Chondrocyte (in vitro differentiated cells): ENCODE data around the gene THRB. TPM values are rescaled to one million over a fixed set of nuclear protein-coding genes. Genes with fewer than 3 reads are reported as not detected.

ENCODE experiments used
- DNase-seq: peaks from one replicate; pipeline ENCODE4 v3.0.0; 2021; ENCODE audit warnings: mixed read lengths, low spot score
- H3K27ac Mint-ChIP-seq: one replicate; pipeline ENCODE4 v1.8.0; 2021; ENCODE audit warnings: mild to moderate bottlenecking, moderate library complexity, mixed read lengths; ENCODE audit not compliant: unreplicated experiment
- H3K27me3 Mint-ChIP-seq: 2 replicates; pipeline ENCODE4 v1.8.0; 2021; ENCODE audit warnings: low read depth, mixed read lengths
- H3K36me3 Mint-ChIP-seq: 2 replicates; pipeline ENCODE4 v1.8.0; 2021; ENCODE audit warnings: low read depth, mixed read lengths
- H3K4me1 Mint-ChIP-seq: 2 replicates; pipeline ENCODE4 v1.8.0; 2021; ENCODE audit warnings: low read depth, mild to moderate bottlenecking, mixed read lengths
- H3K4me3 Mint-ChIP-seq: one replicate; pipeline ENCODE4 v1.8.0; 2021; ENCODE audit warnings: mild to moderate bottlenecking, moderate library complexity, mixed read lengths; ENCODE audit not compliant: unreplicated experiment
- H3K9me3 Mint-ChIP-seq: 2 replicates; pipeline ENCODE4 v1.8.0; 2021; ENCODE audit warnings: low read depth, mixed read lengths
- CTCF ChIP-seq: fragments of 200-600 bp; sonication (generic); IDR thresholded peaks from 2 replicates; pipeline ENCODE4 v1.5.0; 2021; ENCODE audit warnings: antibody characterized with exemption, mild to moderate bottlenecking, moderate library complexity
- total RNA-seq: library from RNA; stranded (reverse); gene quantifications from 3 replicates; pipeline ENCODE4 v1.2.1, GENCODE V29; 2021

The THRB gene
- total RNA-seq, 1 donor from 2014 or later: 3.8 TPM

DNA sequence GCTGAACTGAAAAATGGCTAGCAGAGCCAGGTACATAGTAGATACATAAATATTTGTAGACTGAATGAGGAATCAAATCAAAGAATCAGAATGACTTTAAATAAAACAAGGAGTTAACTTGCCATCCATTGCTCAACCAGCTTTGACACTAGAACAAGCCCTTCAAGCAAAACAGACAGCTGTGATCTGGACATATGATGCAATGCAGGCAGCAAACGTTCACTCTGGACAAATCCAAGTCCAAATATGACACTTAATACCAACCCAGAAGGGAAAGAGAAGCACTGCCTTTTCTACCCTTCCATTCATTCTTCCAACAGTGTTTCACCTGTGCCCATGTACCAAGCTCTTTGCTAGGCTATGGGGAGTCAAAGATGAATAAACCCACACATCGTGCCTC is 4.5 kb downstream of the THRB start:
- peaks cover 11% of the 10 kb centered on the region for H3K27me3 Mint-ChIP-seq
- H3K27ac Mint-ChIP-seq: no peak overlapping the region

GRCh38 chr3:24487325-24488262 is 7.1 kb downstream of the THRB start:
- no peak overlapping the region for H3K4me3 Mint-ChIP-seq

More for the DNA sequence above, 4.5 kb downstream of the THRB start:
- Mint-ChIP-seq H3K9me3 (no peaks in the 10 kb centered on the region), H3K4me3 (no peak overlapping the region), H3K4me1 (peaks cover 21% of the 10 kb centered on the region), H3K36me3 (no peaks in the 10 kb centered on the region)
- no peak for TF ChIP-seq CTCF
- DNase-seq: no peak

DNA sequence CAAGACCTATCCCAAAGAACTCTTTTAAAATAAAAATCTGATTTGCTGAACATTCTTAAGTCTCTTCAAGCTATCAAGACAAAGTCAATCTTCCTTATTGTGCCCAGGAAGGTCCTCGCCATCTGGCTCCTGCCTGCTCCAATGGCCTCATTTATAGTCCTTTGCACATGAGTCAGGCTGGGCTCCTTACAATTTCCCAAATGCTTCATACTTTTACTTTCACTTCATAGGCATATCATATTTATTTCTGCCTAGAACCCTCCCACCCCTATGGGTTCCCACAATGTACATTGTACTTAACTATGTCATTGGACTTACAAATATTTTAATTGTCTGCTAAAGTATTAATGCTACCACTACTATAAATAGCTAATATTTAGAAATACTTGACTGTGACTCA is 9.1 kb downstream of the THRB start:
- H3K36me3 Mint-ChIP-seq: no peaks in the 10 kb centered on the region
- no peak for DNase-seq
- H3K27ac Mint-ChIP-seq: no peak overlapping the region
- no peak for TF ChIP-seq CTCF
- H3K27me3 Mint-ChIP-seq: no peaks in the 10 kb centered on the region
- H3K4me3 Mint-ChIP-seq: no peak overlapping the region
- no peaks in the 10 kb centered on the region for H3K9me3 Mint-ChIP-seq
- peaks cover 11% of the 10 kb centered on the region for H3K4me1 Mint-ChIP-seq

More at GRCh38 chr3:24487325-24488262, 7.1 kb downstream of the THRB start:
- no peaks in the 10 kb centered on the region for H3K9me3 Mint-ChIP-seq
- H3K27ac Mint-ChIP-seq: no peak overlapping the region
- no peak for DNase-seq
- H3K27me3 Mint-ChIP-seq: peaks cover 11% of the 10 kb centered on the region
- H3K36me3 Mint-ChIP-seq: no peaks in the 10 kb centered on the region
- peaks cover 10% of the 10 kb centered on the region for H3K4me1 Mint-ChIP-seq
- no peak for TF ChIP-seq CTCF

DNA sequence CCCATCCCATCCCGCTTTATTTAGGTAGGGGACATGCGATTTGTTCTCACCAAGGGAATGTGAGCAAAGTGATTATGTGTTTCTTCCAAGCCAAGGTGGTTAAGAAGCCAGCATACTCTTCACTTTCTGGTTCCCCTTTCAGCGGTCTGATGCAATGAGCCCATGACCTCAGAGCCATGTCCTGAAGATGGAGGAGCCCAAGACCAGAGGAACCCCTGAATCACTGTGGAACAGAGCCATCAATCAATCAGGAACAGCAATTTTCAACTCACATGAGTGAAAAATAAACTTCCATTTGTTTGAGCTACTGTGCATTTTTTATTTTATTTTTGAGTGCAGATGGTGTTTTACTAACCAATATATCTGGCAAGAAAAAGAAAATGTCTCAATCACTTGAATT is 10.8 kb downstream of the THRB start:
- no peak for TF ChIP-seq CTCF
- Mint-ChIP-seq H3K27ac (no peak overlapping the region), H3K4me1 (peaks cover 15% of the 10 kb centered on the region), H3K9me3 (no peaks in the 10 kb centered on the region), H3K27me3 (no peaks in the 10 kb centered on the region), H3K36me3 (no peaks in the 10 kb centered on the region), H3K4me3 (no peak overlapping the region)
- DNase-seq: no peak

DNA sequence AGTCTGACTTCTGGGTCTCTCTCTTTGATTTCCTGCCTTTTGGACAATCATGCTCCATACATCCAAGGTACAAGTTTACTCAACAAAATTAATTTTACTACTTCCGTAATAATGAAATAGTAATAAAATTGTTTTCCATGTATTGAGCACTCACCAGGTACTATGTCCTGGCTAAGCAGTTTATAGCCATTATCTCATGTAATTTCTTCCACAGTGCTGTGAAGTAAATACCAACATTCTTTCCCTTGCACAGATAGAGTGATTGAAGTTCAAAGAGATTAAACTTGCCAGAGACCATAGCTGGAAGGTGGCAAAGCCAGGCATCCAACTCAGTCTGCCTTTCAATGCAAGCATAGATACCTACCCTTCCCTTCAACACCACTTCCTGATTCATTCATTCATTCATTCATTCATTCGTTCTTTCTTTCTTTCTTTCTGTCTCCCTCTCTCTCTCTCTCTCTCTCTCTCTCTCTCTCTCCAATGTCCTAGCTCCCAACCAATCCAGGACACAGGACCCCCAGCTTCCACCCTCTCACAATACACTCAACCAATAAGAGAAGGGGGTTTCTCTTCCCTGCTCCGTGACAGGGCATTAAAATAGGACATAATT is 12.4 kb downstream of the THRB start:
- DNase-seq: no peak
- Mint-ChIP-seq H3K9me3 (no peaks in the 10 kb centered on the region), H3K27me3 (no peaks in the 10 kb centered on the region), H3K4me1 (peaks cover 5% of the 10 kb centered on the region), H3K4me3 (no peak overlapping the region), H3K36me3 (no peaks in the 10 kb centered on the region), H3K27ac (no peak overlapping the region)
- no peak for TF ChIP-seq CTCF
